H1 (cell line): Measurements from ENCODE around the gene ZFAND5. TPM values are rescaled to one million over a fixed set of nuclear protein-coding genes. Genes with fewer than 3 reads are reported as not detected.

Experiments used
- CTCF ChIA-PET: fragments of 300-600 bp; sonication (Branson Sonifier 250); formaldehyde crosslinking; loops from one replicate; lab custom pipeline; 2021; ENCODE audit not compliant: partially characterized antibody; lab: Charles Lee
- POLR2A ChIA-PET: fragments of 300-600 bp; sonication (Branson Sonifier 250); formaldehyde crosslinking; loops from one replicate; lab custom pipeline; 2021; ENCODE audit warnings: inconsistent platforms; ENCODE audit not compliant: partially characterized antibody; lab: Charles Lee
- DNase-seq, 2 experiments: peaks; one replicate each; pipeline versions ENCODE4 v3.0.0 to v3.0.0-alpha.2; 2010 to 2022; ENCODE audit warnings: low spot score in 2 of 2, low read depth in 1 of 2, mixed read lengths in 1 of 2
- FAIRE-seq: peaks from 2 replicates; lab custom pipeline; 2011; peaks lifted over from hg19 to GRCh38; lab: Jason Lieb, UNC
- H2AFZ ChIP-seq: 2 replicates; pipeline ENCODE4 v1.8.1; 2012; ENCODE audit warnings: low read length, inconsistent platforms
- H2AK5ac ChIP-seq: 2 replicates; pipeline ENCODE4 v1.6.1; 2013; ENCODE audit warnings: low read depth, low read length
- H2BK120ac ChIP-seq: replicated peaks from 2 replicates; pipeline ENCODE3; 2013; ENCODE audit warnings: low read depth, low read length, inconsistent platforms
- H2BK12ac ChIP-seq: 2 replicates; pipeline ENCODE4 v1.6.1; 2013; ENCODE audit warnings: low read depth, low read length
- H2BK15ac ChIP-seq: 2 replicates; pipeline ENCODE4 v1.6.1; 2013; ENCODE audit warnings: low read length
- H2BK20ac ChIP-seq: 2 replicates; pipeline ENCODE4 v1.6.1; 2013; ENCODE audit warnings: low read length
- H2BK5ac ChIP-seq: 2 replicates; pipeline ENCODE4 v1.6.1; 2013; ENCODE audit warnings: low read depth, low read length
- H3K14ac ChIP-seq: 2 replicates; pipeline ENCODE4 v1.6.1; 2013; ENCODE audit warnings: inconsistent platforms; ENCODE audit not compliant: insufficient read length
- H3K18ac ChIP-seq: 2 replicates; pipeline ENCODE4 v1.6.1; 2013; ENCODE audit warnings: low read length; ENCODE audit errors: extremely low read depth
- H3K23ac ChIP-seq: 2 replicates; pipeline ENCODE4 v1.6.1; 2013; ENCODE audit warnings: inconsistent platforms; ENCODE audit not compliant: insufficient read length
- H3K23me2 ChIP-seq: 2 replicates; pipeline ENCODE4 v1.6.1; 2013; ENCODE audit warnings: low read depth, low read length
- H3K27ac ChIP-seq: 2 replicates; pipeline ENCODE4 v1.6.1; 2011; ENCODE audit warnings: low read depth, low read length, inconsistent platforms
- H3K27me3 ChIP-seq, 4 experiments: replicated peaks in 1 of 4; 1 replicate in 1 of 4; 2 replicates in 3 of 4; pipeline versions ENCODE4 v1.6.1 to v1.8.1; 2011 to 2013; ENCODE audit warnings: low read length in 3 of 4, mild to moderate bottlenecking in 3 of 4, inconsistent platforms in 2 of 4, mixed read lengths in 2 of 4, moderate library complexity in 1 of 4; ENCODE audit not compliant: control insufficient read depth in 3 of 4, insufficient read depth in 3 of 4; ENCODE audit errors: extremely low read depth in 1 of 4
- H3K36me3 ChIP-seq, 4 experiments: 2 replicates each; pipeline versions ENCODE4 v1.6.1 to v1.8.1; 2011 to 2013; ENCODE audit warnings: mild to moderate bottlenecking in 4 of 4, low read length in 3 of 4, moderate library complexity in 2 of 4, control low read depth in 1 of 4, inconsistent platforms in 1 of 4; ENCODE audit not compliant: insufficient read depth in 4 of 4, control insufficient read depth in 2 of 4
- H3K4ac ChIP-seq: replicated peaks from 2 replicates; pipeline ENCODE3; 2013; ENCODE audit warnings: low read length, low read depth, mixed read lengths, inconsistent platforms; ENCODE audit not compliant: insufficient read length
- H3K4me1 ChIP-seq, 4 experiments: replicated peaks in 1 of 4; 1 replicate in 1 of 4; 2 replicates in 3 of 4; pipeline versions ENCODE4 v1.6.1 to v1.8.1; 2011 to 2013; ENCODE audit warnings: low read length in 3 of 4, inconsistent platforms in 2 of 4, mixed read lengths in 1 of 4; ENCODE audit not compliant: insufficient read depth in 4 of 4, control insufficient read depth in 3 of 4
- H3K4me2 ChIP-seq, 2 experiments: 2 replicates each; pipeline versions ENCODE4 v1.6.1 to v1.8.1; 2011 to 2013; ENCODE audit warnings: low read depth in 2 of 2, low read length in 2 of 2, control low read depth in 1 of 2, inconsistent platforms in 1 of 2, mild to moderate bottlenecking in 1 of 2; ENCODE audit not compliant: insufficient read depth in 1 of 2
- H3K4me3 ChIP-seq, 4 experiments: fragments of 200-600, 300-600 bp in 1 of 4; sonication (generic), shearing (Covaris generic), sonication (Bioruptor Twin) in 1 of 4; 2 replicates each; pipeline versions ENCODE4 v1.5.1 to v1.8.1; 2011 to 2016; ENCODE audit warnings: low read length in 4 of 4, low read depth in 3 of 4, control low read depth in 2 of 4, inconsistent platforms in 2 of 4, mild to moderate bottlenecking in 2 of 4, mixed read lengths in 1 of 4, moderate library complexity in 1 of 4; ENCODE audit not compliant: insufficient read depth in 2 of 4; ENCODE audit errors: extremely low read depth in 1 of 4
- H3K56ac ChIP-seq: replicated peaks from 2 replicates; pipeline ENCODE3; 2013; ENCODE audit warnings: low read depth, mild to moderate bottlenecking, mixed read lengths, low read length, inconsistent platforms; ENCODE audit not compliant: insufficient read length
- H3K79me1 ChIP-seq: 2 replicates; pipeline ENCODE4 v1.6.1; 2013; ENCODE audit warnings: low read depth, low read length, control low read depth
- H3K79me2 ChIP-seq, 2 experiments: 2 replicates each; pipeline versions ENCODE4 v1.6.1 to v1.8.1; 2012 to 2013; ENCODE audit warnings: low read length in 2 of 2, mild to moderate bottlenecking in 2 of 2, inconsistent platforms in 1 of 2; ENCODE audit not compliant: insufficient read depth in 2 of 2, control insufficient read depth in 1 of 2
- H3K9ac ChIP-seq, 4 experiments: replicated peaks in 1 of 4; 1 replicate in 1 of 4; 2 replicates in 3 of 4; pipeline versions ENCODE4 v1.6.1 to v1.8.1; 2011 to 2013; ENCODE audit warnings: low read depth in 3 of 4, low read length in 3 of 4, control low read depth in 2 of 4, mild to moderate bottlenecking in 2 of 4, moderate library complexity in 2 of 4, inconsistent platforms in 1 of 4; ENCODE audit errors: extremely low read depth in 1 of 4
- H3K9me3 ChIP-seq, 2 experiments: 2 replicates each; pipeline versions ENCODE4 v1.6.1 to v1.8.1; 2012 to 2013; ENCODE audit warnings: mild to moderate bottlenecking in 2 of 2, moderate library complexity in 2 of 2, control low read depth in 1 of 2, inconsistent platforms in 1 of 2, low read depth in 1 of 2, low read length in 1 of 2, mixed read lengths in 1 of 2; ENCODE audit not compliant: insufficient read depth in 2 of 2
- H4K20me1 ChIP-seq, 2 experiments: replicated peaks in 1 of 2; 2 replicates each; pipeline versions ENCODE3 to v1.8.1; 2011 to 2013; ENCODE audit warnings: inconsistent platforms in 2 of 2, low read length in 2 of 2, mild to moderate bottlenecking in 1 of 2; ENCODE audit not compliant: insufficient read depth in 2 of 2, control insufficient read depth in 1 of 2
- H4K5ac ChIP-seq: 2 replicates; pipeline ENCODE4 v1.6.1; 2013; ENCODE audit warnings: low read length, low read depth, mixed read lengths, inconsistent platforms; ENCODE audit not compliant: insufficient read length
- H4K8ac ChIP-seq: 2 replicates; pipeline ENCODE4 v1.8.0; 2013; ENCODE audit warnings: mild to moderate bottlenecking, moderate library complexity, low read length, inconsistent platforms; ENCODE audit not compliant: insufficient read depth; ENCODE audit errors: extremely low read depth
- H4K91ac ChIP-seq: replicated peaks from 2 replicates; pipeline ENCODE3; 2013; ENCODE audit warnings: low read length, mixed read lengths, inconsistent platforms; ENCODE audit not compliant: insufficient read length
- BRCA1 ChIP-seq: IDR thresholded peaks from 2 replicates; pipeline ENCODE4 v1.6.1; 2012; ENCODE audit warnings: low read depth, low read length, improper control_type of control experiment
- EP300 ChIP-seq, 2 experiments: IDR thresholded peaks; 1 replicate in 1 of 2; 2 replicates in 1 of 2; pipeline ENCODE4 v1.6.1; 2011 to 2012; ENCODE audit warnings: low read depth in 2 of 2, low read length in 2 of 2, mild to moderate bottlenecking in 2 of 2, borderline replicate concordance in 1 of 2, inconsistent platforms in 1 of 2, moderate library complexity in 1 of 2
- FOSL1 ChIP-seq: IDR thresholded peaks from 2 replicates; pipeline ENCODE4 v1.6.1; 2011; ENCODE audit warnings: mild to moderate bottlenecking, low read depth, low read length, moderate library complexity; ENCODE audit not compliant: insufficient read depth
- JUND ChIP-seq: IDR thresholded peaks from 2 replicates; pipeline ENCODE4 v1.6.1; 2011; ENCODE audit warnings: mild to moderate bottlenecking, improper control_type of control experiment, low read length
- POU5F1 ChIP-seq: IDR thresholded peaks from 2 replicates; pipeline ENCODE4 v1.6.1; 2011; ENCODE audit warnings: low read depth, mild to moderate bottlenecking, low read length, moderate library complexity
- RNF2 ChIP-seq: fragments of 200-900, 300-1000 bp; sonication (generic); IDR thresholded peaks from 2 replicates; pipeline ENCODE4 v1.7.1; 2016; ENCODE audit warnings: borderline replicate concordance, low read depth, mild to moderate bottlenecking, antibody characterized with exemption, low read length; ENCODE audit not compliant: poor library complexity, severe bottlenecking; ENCODE audit errors: missing control alignments
- SAP30 ChIP-seq: fragments of 300-600 bp; sonication (generic); IDR thresholded peaks from 2 replicates; pipeline ENCODE4 v1.7.1; 2012; ENCODE audit warnings: low read length, moderate library complexity, mild to moderate bottlenecking, inconsistent platforms; ENCODE audit not compliant: insufficient read depth, insufficient replicate concordance
- TAF1 ChIP-seq: IDR thresholded peaks from 2 replicates; pipeline ENCODE4 v1.6.1; 2011; ENCODE audit warnings: mild to moderate bottlenecking, low read depth, low read length
- TBP ChIP-seq: IDR thresholded peaks from 2 replicates; pipeline ENCODE4 v1.6.1; 2011; ENCODE audit warnings: low read depth, low read length, improper control_type of control experiment
- ZNF274 ChIP-seq: IDR thresholded peaks from 2 replicates; pipeline ENCODE4 v1.7.0; 2012; ENCODE audit warnings: low read length, borderline replicate concordance; ENCODE audit errors: extremely low read depth
- WGBS, 2 experiments: shearing (Covaris generic) in 1 of 2; methylation state at CpG; one replicate each; pipeline versions ENCODE4 v1.1.6 to v1.1.7; 2013 to 2015; ENCODE audit warnings: low lambda C conversion rate in 2 of 2, mixed read lengths in 2 of 2, inconsistent platforms in 1 of 2, low coverage in 1 of 2, missing lambda C conversion rate in 1 of 2; ENCODE audit not compliant: insufficient replicate concordance in 2 of 2, insufficient coverage in 1 of 2, insufficient read length in 1 of 2; ENCODE audit errors: extremely low coverage in 1 of 2, missing lambda C conversion rate in 1 of 2; 5-methylcytosine and 5-hydroxymethylcytosine counted together
- polyA plus RNA-seq, 7 experiments: library from polyadenylated mRNA; depleted of rRNA in 3 of 7; stranded (reverse) in 5 of 7; unstranded in 2 of 7; fragments of >200 nt in 5 of 7; fragments of 200-250 nt in 2 of 7; gene quantifications; 1 replicate in 5 of 7; 2 replicates in 1 of 7; 4 replicates in 1 of 7; pipeline versions ENCODE4 v1.2.1 to v1.2.3, GENCODE V29; 2011 to 2013; ENCODE audit warnings: missing spikeins in 2 of 7, mixed read lengths in 2 of 7
- total RNA-seq: library from RNA; stranded (reverse); fragmentation: NEBNext Ultra II Directional; extraction: Animal tissue kit (Norgen Biotek cat#: 25700); gene quantifications from 2 replicates; pipeline ENCODE4 v1.2.1, GENCODE V29; 2021
- TF ChIP-seq, protein P1 (sequence below): IDR thresholded peaks from 2 replicates; pipeline ENCODE4 v1.6.1; 2011; ENCODE audit warnings: low read depth, mild to moderate bottlenecking, low read length; ENCODE audit not compliant: insufficient read depth

The ZFAND5 gene
- total and polyA plus RNA-seq, 2 of the 8 experiments (the other 6 are each of a cell fraction or from before 2014, with no cell fraction given), result 76.7 to 225 TPM

GRCh38 chr9:72324974-72325373 is 40.0 kb downstream of the ZFAND5 start:
- no peak overlapping the region for H2BK5ac ChIP-seq
- DNase-seq, result no peak
- TF ChIP-seq BRCA1 (no peak), JUND (no peak), ZNF274 (no peak), TAF1 (no peak), RNF2 (no peak), SAP30 (no peak), TBP (no peak), EP300 (IDR thresholded peaks at IDR 0.05; ENCODE audit: borderline replicate concordance in 1 of 2, low read depth in 2 of 2, low read length in 2 of 2) (no peak), FOSL1 (no peak), POU5F1 (no peak)
- TF ChIP-seq, protein P1, sequence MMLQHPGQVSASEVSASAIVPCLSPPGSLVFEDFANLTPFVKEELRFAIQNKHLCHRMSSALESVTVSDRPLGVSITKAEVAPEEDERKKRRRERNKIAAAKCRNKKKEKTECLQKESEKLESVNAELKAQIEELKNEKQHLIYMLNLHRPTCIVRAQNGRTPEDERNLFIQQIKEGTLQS, result no peak
- TF ChIP-seq, all 59 proteins: peak for 0
- Histone ChIP-seq H3K9me3 (peaks cover 10 to 14% of the 10 kb centered on the region in 2 experiments; a peak in 2 of 4 replicates), H3K23ac (no peak overlapping the region), H2AFZ (no peak overlapping the region), H3K4me2 (no peak overlapping the region), H3K56ac (no peak overlapping the region), H3K27ac (no peak overlapping the region), H3K36me3 (no peaks in the 10 kb centered on the region), H3K4me3 (no peak overlapping the region), H3K14ac (no peak overlapping the region), H2AK5ac (no peak overlapping the region), H3K79me1 (no peaks in the 10 kb centered on the region), H4K5ac (no peak overlapping the region), H2BK120ac (no peak overlapping the region), H3K79me2 (no peaks in the 10 kb centered on the region), H2BK12ac (no peak overlapping the region), H2BK20ac (no peak overlapping the region), H4K91ac (no peak overlapping the region), H3K18ac (no peak overlapping the region), H2BK15ac (no peak overlapping the region), H3K4me1 (no peaks in the 10 kb centered on the region), H4K20me1 (no peaks in the 10 kb centered on the region), H3K4ac (no peak overlapping the region), H3K27me3 (no peaks in the 10 kb centered on the region), H3K23me2 (no peaks in the 10 kb centered on the region), H3K9ac (no peak overlapping the region), H4K8ac (no peak overlapping the region)
- ChIA-PET CTCF (interaction anchor here (0.6 to 1.8 kb wide), 6 partner anchors 8 to 1438 kb away, joined by 3 to 5 read pairs (median 3); no protein-coding TSS in a partner anchor), POLR2A (interaction anchor here (0.6 kb wide), 1 partner anchor 50 kb away, joined by 3 read pairs; no protein-coding TSS in a partner anchor)
- FAIRE-seq, result no peak
- WGBS, 2 experiments, result 94% methylated on average over 3 of the region's 3 CpGs; no CpG with 5 or more reads in 1 of the 2 experiments
